Uterus (tissue), 4 donors: ENCODE results near the gene DSE. TPM values are rescaled to one million over a fixed set of nuclear protein-coding genes. Genes with fewer than 3 reads are reported as not detected.

Source experiments
- DNase-seq, 2 donors: peaks; one replicate each; pipeline ENCODE4 v3.0.0-alpha.2; 2019 to 2020
- H3K27ac ChIP-seq, 2 donors: fragments of 200-600 bp; sonication (generic); 1 replicate in 1 of 2; 2 replicates in 1 of 2; pipeline ENCODE4 v1.5.1; 2016 to 2018
- H3K27me3 ChIP-seq, 2 donors: fragments of 200-600 bp; sonication (generic); one replicate each; pipeline ENCODE4 v1.5.1; 2018 to 2019; ENCODE audit warnings: control low read depth in 1 of 2
- H3K36me3 ChIP-seq, 2 donors: fragments of 200-600 bp; sonication (generic); one replicate each; pipeline ENCODE4 v1.5.1; 2019; ENCODE audit warnings: control low read depth in 1 of 2
- H3K4me1 ChIP-seq, 2 donors: fragments of 200-600 bp; sonication (generic); one replicate each; pipeline ENCODE4 v1.5.1; 2018 to 2019; ENCODE audit warnings: control low read depth in 1 of 2
- H3K4me3 ChIP-seq, 2 donors: fragments of 200-600 bp; sonication (generic); 1 replicate in 1 of 2; 2 replicates in 1 of 2; pipeline ENCODE4 v1.5.1; 2018 to 2019; ENCODE audit warnings: mild to moderate bottlenecking in 1 of 2
- H3K9me3 ChIP-seq, 2 donors: fragments of 200-600 bp; sonication (generic); one replicate each; pipeline ENCODE4 v1.5.1; 2019; ENCODE audit warnings: control low read depth in 1 of 2
- CTCF ChIP-seq, 4 experiments: fragments of 200-600 bp in 2 of 4; fragments of 450-650 bp in 2 of 4; sonication (generic) in 2 of 4; IDR thresholded peaks; one replicate each; pipeline ENCODE4 v1.5.1; 2016 to 2019; ENCODE audit warnings: antibody characterized with exemption in 4 of 4, mild to moderate bottlenecking in 2 of 4, moderate library complexity in 1 of 4
- POLR2A ChIP-seq, 2 donors: fragments of 450-650 bp; IDR thresholded peaks; one replicate each; pipeline ENCODE4 v1.6.1; 2016; ENCODE audit warnings: antibody characterized with exemption in 2 of 2, mild to moderate bottlenecking in 1 of 2, moderate library complexity in 1 of 2
- intact Hi-C: fragments of 100-400 bp; cut with DNase I; formaldehyde crosslinking; loops from one replicate; pipeline ENCODE4 v1.15.1; 2023; ENCODE audit warnings: low total_unique reads
- total RNA-seq, 4 donors: library from RNA; depleted of rRNA in 3 of 4; stranded (reverse); fragments of >200 nt in 3 of 4; gene quantifications; one replicate each; pipeline versions ENCODE4 v1.1.0 to v1.2.4, GENCODE V29; 2014 to 2023
- donor health status: DM: yes; HTN: yes; CAD: no.

DSE gene
- total RNA-seq, 4 donors from 2014 or later = 21.3 to 84.0 (median 42.3) TPM

- intact Hi-C loops = no loop called here
- Histone ChIP-seq H3K27me3 (no peaks in the 10 kb centered on the region), H3K4me1 (peaks cover 0 to 22% of the 10 kb centered on the region in 2 donors), H3K36me3 (no peaks in the 10 kb centered on the region), H3K4me3 (no peak overlapping the region), H3K9me3 (no peaks in the 10 kb centered on the region), H3K27ac (no peak overlapping the region)
- TF ChIP-seq POLR2A (IDR thresholded peaks at IDR 0.05) (no peak), CTCF (IDR thresholded peaks at IDR 0.05) (no peak)
- no peak for DNase-seq
These were observed 32.5 kb downstream of the DSE start for GRCh38 chr6:116403205-116403604.

GRCh38 chr6:116404696-116405095 lies 33.9 kb downstream of the DSE start:
- no peaks in the 10 kb centered on the region for H3K9me3 ChIP-seq
- H3K4me3 ChIP-seq = peak overlapping the region in 1 of 2 donors; percentile 6

GRCh38 chr6:116405138-116405537 lies 34.4 kb downstream of the DSE start:
- Histone ChIP-seq H3K9me3 (no peaks in the 10 kb centered on the region), H3K27ac (peak overlapping the region; percentile 69 to 74), H3K36me3 (no peaks in the 10 kb centered on the region), H3K27me3 (no peaks in the 10 kb centered on the region), H3K4me3 (peak overlapping the region in 1 of 2 donors; percentile 6), H3K4me1 (peaks cover 0 to 19% of the 10 kb centered on the region in 2 donors)
- intact Hi-C loops = no loop called here
- DNase-seq = peak; percentile 30 to 31
- no peak for TF ChIP-seq CTCF (IDR thresholded peaks at IDR 0.05)
- TF ChIP-seq POLR2A (IDR thresholded peaks at IDR 0.05) = no peak

More at GRCh38 chr6:116404696-116405095, 33.9 kb downstream of the DSE start:
- Histone ChIP-seq H3K4me1 (peaks cover 0 to 22% of the 10 kb centered on the region in 2 donors), H3K27ac (peak overlapping the region; percentile 69 to 74), H3K27me3 (no peaks in the 10 kb centered on the region), H3K36me3 (no peaks in the 10 kb centered on the region)
- no peak for DNase-seq
- intact Hi-C loops = no loop called here
- TF ChIP-seq CTCF (IDR thresholded peaks at IDR 0.05) (no peak), POLR2A (IDR thresholded peaks at IDR 0.05) (no peak)

GRCh38 chr6:116405652-116406356 lies 35.1 kb downstream of the DSE start:
- intact Hi-C loops = no loop called here
- TF ChIP-seq POLR2A (IDR thresholded peaks at IDR 0.05) = no peak
- no peak for TF ChIP-seq CTCF (IDR thresholded peaks at IDR 0.05)
- no peak for DNase-seq
- Histone ChIP-seq H3K4me3 (peak overlapping the region in 1 of 2 donors; percentile 6), H3K9me3 (no peaks in the 10 kb centered on the region), H3K27me3 (no peaks in the 10 kb centered on the region), H3K36me3 (no peaks in the 10 kb centered on the region), H3K27ac (peak overlapping the region; percentile 69 to 74), H3K4me1 (peaks cover 0 to 14% of the 10 kb centered on the region in 2 donors)

GRCh38 chr6:116406678-116407345 lies 36.1 kb downstream of the DSE start:
- TF ChIP-seq POLR2A (IDR thresholded peaks at IDR 0.05) (no peak), CTCF (IDR thresholded peaks at IDR 0.05) (no peak)
- no peak for DNase-seq
- no peaks in the 10 kb centered on the region for H3K9me3 ChIP-seq
- no peaks in the 10 kb centered on the region for H3K27me3 ChIP-seq
- H3K4me3 ChIP-seq = no peak overlapping the region
- H3K4me1 ChIP-seq = peaks cover 0 to 14% of the 10 kb centered on the region in 2 donors
- intact Hi-C loops = no loop called here
- no peaks in the 10 kb centered on the region for H3K36me3 ChIP-seq
- peak overlapping the region; percentile 69 to 74 for H3K27ac ChIP-seq
